K562 (cell line): ENCODE data around the gene AZU1. TPM values are rescaled to one million over a fixed set of nuclear protein-coding genes. Genes with fewer than 3 reads are reported as not detected.

ENCODE experiments used
- BHLHE40 ChIP-seq: IDR thresholded peaks from 2 replicates; pipeline ENCODE4 v1.6.1; 2011; ENCODE audit warnings: low read length, improper control_type of control experiment
- KLF1 ChIP-seq: fragments of 450-650 bp; IDR thresholded peaks from 2 replicates; pipeline ENCODE4 v1.6.1; 2016; ENCODE audit warnings: missing genetic modification characterization, missing compliant biosample characterization
- NEUROD1 ChIP-seq: fragments of 150-350 bp; IDR thresholded peaks from 2 replicates; pipeline ENCODE4 v1.6.1; 2014; ENCODE audit warnings: borderline replicate concordance, low read length, low read depth; ENCODE audit not compliant: partially characterized antibody
- POLR2G ChIP-seq: fragments of 200-400 bp; formaldehyde crosslinking; IDR thresholded peaks from 2 replicates; pipeline ENCODE4 v1.6.1; 2017; ENCODE audit warnings: low read depth, mild to moderate bottlenecking, antibody characterized with exemption, low read length, moderate library complexity
- PRPF4 ChIP-seq: fragments of 200-400 bp; formaldehyde crosslinking; IDR thresholded peaks from one replicate; pipeline ENCODE4 v1.6.1; 2017; ENCODE audit warnings: low read length, low read depth, mild to moderate bottlenecking; ENCODE audit not compliant: insufficient read depth, poor library complexity, severe bottlenecking
- YBX1 ChIP-seq: fragments of 450-650 bp; IDR thresholded peaks from 2 replicates; pipeline ENCODE4 v1.7.1; 2016; ENCODE audit warnings: mild to moderate bottlenecking
- ZNF133 ChIP-seq: fragments of 250-450 bp; sonication (Bioruptor Pico); IDR thresholded peaks from 2 replicates; pipeline ENCODE4 v1.4.0; 2020; ENCODE audit warnings: mild to moderate bottlenecking
- ZNF398 ChIP-seq: fragments of 250-450 bp; sonication (Bioruptor Pico); IDR thresholded peaks from 2 replicates; pipeline ENCODE4 v1.8.0; 2021; ENCODE audit warnings: moderate library complexity, mild to moderate bottlenecking, inconsistent platforms
- ZNF407 ChIP-seq: fragments of 450-650 bp; IDR thresholded peaks from 2 replicates; pipeline ENCODE4 v1.6.1; 2016; ENCODE audit warnings: low read depth
- polyA plus RNA-seq, 8 experiments: library from polyadenylated mRNA; depleted of rRNA in 4 of 8; stranded (reverse) in 5 of 8; unstranded in 3 of 8; fragments of >200 nt; fragmentation: Nextera tagmentation in 2 of 8; fragmentation: Illumina TruSeq in 1 of 8; extraction: Ambion mirVana in 2 of 8; extraction: Trizol in 1 of 8; gene quantifications; 2 replicates each; pipeline versions ENCODE4 v1.2.1 to v1.2.3, GENCODE V29; 2011 to 2014; ENCODE audit warnings: inconsistent platforms in 1 of 8, missing spikeins in 1 of 8
- total RNA-seq, 7 experiments: library from RNA; depleted of rRNA in 6 of 7; stranded (reverse); fragments of >200 nt in 6 of 7; fragmentation: Illumina TruSeq in 2 of 7; extraction: Trizol in 2 of 7; gene quantifications; 2 replicates each; pipeline versions ENCODE4 v1.2.1 to v1.2.3, GENCODE V29; 2011 to 2021; ENCODE audit warnings: low replicate concordance in 1 of 7
- TF ChIP-seq, protein P1 (sequence below): sonication (generic); formaldehyde crosslinking; IDR thresholded peaks from 2 replicates; pipeline ENCODE4 v1.8.1; 2023; ENCODE audit warnings: missing genetic modification reagents, mild to moderate bottlenecking, borderline replicate concordance

AZU1 gene
- total and polyA plus RNA-seq, 9 of the 15 experiments (the other 6 are each of a cell fraction or from before 2014, with no cell fraction given) = 0.29 to 1.9 (median 0.59) TPM; not detected in 3

- peak; percentile 63; the same call in 1 of the 2 replicates for TF ChIP-seq ZNF407
- TF ChIP-seq YBX1 = no peak
- peak; percentile 77 for TF ChIP-seq PRPF4
- peak; percentile 97 for TF ChIP-seq NEUROD1
- TF ChIP-seq POLR2G = peak; percentile 84
- peak; percentile 87 for TF ChIP-seq BHLHE40
- no peak for TF ChIP-seq KLF1 (tag)
- TF ChIP-seq, protein P1, sequence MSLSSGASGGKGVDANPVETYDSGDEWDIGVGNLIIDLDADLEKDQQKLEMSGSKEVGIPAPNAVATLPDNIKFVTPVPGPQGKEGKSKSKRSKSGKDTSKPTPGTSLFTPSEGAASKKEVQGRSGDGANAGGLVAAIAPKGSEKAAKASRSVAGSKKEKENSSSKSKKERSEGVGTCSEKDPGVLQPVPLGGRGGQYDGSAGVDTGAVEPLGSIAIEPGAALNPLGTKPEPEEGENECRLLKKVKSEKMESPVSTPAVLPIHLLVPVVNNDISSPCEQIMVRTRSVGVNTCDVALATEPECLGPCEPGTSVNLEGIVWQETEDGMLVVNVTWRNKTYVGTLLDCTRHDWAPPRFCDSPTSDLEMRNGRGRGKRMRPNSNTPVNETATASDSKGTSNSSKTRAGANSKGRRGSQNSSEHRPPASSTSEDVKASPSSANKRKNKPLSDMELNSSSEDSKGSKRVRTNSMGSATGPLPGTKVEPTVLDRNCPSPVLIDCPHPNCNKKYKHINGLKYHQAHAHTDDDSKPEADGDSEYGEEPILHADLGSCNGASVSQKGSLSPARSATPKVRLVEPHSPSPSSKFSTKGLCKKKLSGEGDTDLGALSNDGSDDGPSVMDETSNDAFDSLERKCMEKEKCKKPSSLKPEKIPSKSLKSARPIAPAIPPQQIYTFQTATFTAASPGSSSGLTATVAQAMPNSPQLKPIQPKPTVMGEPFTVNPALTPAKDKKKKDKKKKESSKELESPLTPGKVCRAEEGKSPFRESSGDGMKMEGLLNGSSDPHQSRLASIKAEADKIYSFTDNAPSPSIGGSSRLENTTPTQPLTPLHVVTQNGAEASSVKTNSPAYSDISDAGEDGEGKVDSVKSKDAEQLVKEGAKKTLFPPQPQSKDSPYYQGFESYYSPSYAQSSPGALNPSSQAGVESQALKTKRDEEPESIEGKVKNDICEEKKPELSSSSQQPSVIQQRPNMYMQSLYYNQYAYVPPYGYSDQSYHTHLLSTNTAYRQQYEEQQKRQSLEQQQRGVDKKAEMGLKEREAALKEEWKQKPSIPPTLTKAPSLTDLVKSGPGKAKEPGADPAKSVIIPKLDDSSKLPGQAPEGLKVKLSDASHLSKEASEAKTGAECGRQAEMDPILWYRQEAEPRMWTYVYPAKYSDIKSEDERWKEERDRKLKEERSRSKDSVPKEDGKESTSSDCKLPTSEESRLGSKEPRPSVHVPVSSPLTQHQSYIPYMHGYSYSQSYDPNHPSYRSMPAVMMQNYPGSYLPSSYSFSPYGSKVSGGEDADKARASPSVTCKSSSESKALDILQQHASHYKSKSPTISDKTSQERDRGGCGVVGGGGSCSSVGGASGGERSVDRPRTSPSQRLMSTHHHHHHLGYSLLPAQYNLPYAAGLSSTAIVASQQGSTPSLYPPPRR (CRISPR knock-in tag) = no peak
- no peak for TF ChIP-seq ZNF398 (CRISPR knock-in tag)
- TF ChIP-seq ZNF133 (CRISPR knock-in tag) = no peak
Measured at GRCh38 chr19:796692-797527, 30.7 kb upstream of the AZU1 start, which contains the start of gene PTBP1 (continued).
